ENCODE measurements around the gene PTBP1. TPM values are rescaled to one million over a fixed set of nuclear protein-coding genes. Genes with fewer than 3 reads are reported as not detected.

PTBP1 gene
- total RNA-seq, 1 donor from 2014 or later: 237 TPM

DNA sequence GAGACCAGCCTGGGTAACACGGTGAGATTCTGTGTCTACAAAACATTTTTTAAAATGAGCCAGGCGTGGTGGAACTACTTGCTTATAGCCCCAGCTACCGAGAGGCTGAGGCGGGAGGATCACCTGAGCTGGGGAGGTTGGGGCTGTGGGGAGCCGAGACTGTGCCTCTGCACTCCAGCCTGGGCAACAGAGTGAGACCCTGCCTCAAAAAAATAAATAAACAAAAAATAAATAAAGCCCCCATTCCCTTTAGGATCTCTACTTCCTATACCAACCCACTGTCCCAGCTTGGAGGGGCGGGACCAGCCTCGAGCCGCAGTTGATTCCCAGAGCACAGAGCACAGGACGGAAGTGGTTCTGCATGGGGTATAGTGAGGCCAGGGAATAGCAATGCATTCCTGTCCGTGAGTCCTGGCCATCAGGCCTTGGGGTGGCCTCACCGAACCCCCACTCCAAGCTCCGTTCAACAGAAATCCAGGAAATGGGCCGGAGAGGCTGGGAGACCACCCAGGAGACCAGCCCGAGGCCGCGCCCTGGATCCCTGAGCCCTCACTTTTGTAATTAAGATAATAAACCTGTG lies 4.9 kb upstream of the PTBP1 start:
- H3K27me3 Mint-ChIP-seq (ENCODE audit: insufficient read depth, low read depth): peaks cover 13% of the 10 kb centered on the region
- H3K36me3 ChIP-seq: no peaks in the 10 kb centered on the region
- no peak overlapping the region for H3K4me2 ChIP-seq
- DNase-seq (ENCODE audit: low spot score): no peak
- H3K36me3 Mint-ChIP-seq: no peaks in the 10 kb centered on the region
- no peaks in the 10 kb centered on the region for H3K27me3 ChIP-seq
- peaks cover 32% of the 10 kb centered on the region for H3K4me1 Mint-ChIP-seq
- H3K27ac Mint-ChIP-seq: no peak overlapping the region
- H3K4me1 ChIP-seq: peaks cover 16% of the 10 kb centered on the region
- TF ChIP-seq, protein P1, sequence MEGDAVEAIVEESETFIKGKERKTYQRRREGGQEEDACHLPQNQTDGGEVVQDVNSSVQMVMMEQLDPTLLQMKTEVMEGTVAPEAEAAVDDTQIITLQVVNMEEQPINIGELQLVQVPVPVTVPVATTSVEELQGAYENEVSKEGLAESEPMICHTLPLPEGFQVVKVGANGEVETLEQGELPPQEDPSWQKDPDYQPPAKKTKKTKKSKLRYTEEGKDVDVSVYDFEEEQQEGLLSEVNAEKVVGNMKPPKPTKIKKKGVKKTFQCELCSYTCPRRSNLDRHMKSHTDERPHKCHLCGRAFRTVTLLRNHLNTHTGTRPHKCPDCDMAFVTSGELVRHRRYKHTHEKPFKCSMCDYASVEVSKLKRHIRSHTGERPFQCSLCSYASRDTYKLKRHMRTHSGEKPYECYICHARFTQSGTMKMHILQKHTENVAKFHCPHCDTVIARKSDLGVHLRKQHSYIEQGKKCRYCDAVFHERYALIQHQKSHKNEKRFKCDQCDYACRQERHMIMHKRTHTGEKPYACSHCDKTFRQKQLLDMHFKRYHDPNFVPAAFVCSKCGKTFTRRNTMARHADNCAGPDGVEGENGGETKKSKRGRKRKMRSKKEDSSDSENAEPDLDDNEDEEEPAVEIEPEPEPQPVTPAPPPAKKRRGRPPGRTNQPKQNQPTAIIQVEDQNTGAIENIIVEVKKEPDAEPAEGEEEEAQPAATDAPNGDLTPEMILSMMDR (IDR thresholded peaks at IDR 0.05): no peak
- TF ChIP-seq EZH2 (IDR thresholded peaks at IDR 0.05) (no peak), EZH2phosphoT487 (IDR thresholded peaks at IDR 0.05) (no peak)
- no peak overlapping the region for H3K4me3 ChIP-seq
- H3K4me3 Mint-ChIP-seq: no peak overlapping the region
- no peak overlapping the region for H3K9ac ChIP-seq
- H3K27ac ChIP-seq: peak overlapping the region; percentile 29
- H3K79me2 ChIP-seq (ENCODE audit: low read depth): no peaks in the 10 kb centered on the region
- peaks cover 36% of the 10 kb centered on the region for H3F3A ChIP-seq (ENCODE audit: low read depth)
- no peaks in the 10 kb centered on the region for H4K20me1 ChIP-seq (ENCODE audit: low read depth)
- H2AFZ ChIP-seq (replicated peaks): no peak overlapping the region
- H3K9me3 ChIP-seq (ENCODE audit: low read depth): no peaks in the 10 kb centered on the region
- H3K9me3 Mint-ChIP-seq: no peaks in the 10 kb centered on the region

DNA sequence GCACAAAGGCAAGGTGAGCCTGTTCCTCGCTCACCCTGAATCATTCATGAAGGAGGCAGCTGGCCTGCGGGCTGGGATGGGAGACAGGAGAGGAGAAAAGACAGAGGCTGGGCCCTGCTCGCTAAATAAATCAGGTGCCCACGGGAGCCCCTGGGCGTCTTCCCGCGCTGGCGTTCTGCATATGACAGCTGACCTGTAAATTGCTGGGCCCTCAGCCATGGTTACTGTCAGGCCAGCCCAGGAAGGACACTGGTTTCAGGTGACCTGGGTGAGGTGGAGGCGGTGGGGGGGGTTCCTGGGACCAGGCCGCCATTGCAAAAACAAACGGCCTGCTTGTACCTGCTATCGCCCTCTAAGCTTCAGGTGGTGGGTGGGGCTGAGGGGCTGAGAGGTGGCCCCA lies 3.4 kb upstream of the PTBP1 start:
- no peak overlapping the region for H3K27ac ChIP-seq
- no peak for DNase-seq (ENCODE audit: low spot score)
- H3K4me1 ChIP-seq: peaks cover 12% of the 10 kb centered on the region
- H3F3A ChIP-seq (ENCODE audit: low read depth): peaks cover 33% of the 10 kb centered on the region
- peaks cover 25% of the 10 kb centered on the region for H3K4me1 Mint-ChIP-seq
- TF ChIP-seq EZH2phosphoT487 (IDR thresholded peaks at IDR 0.05) (no peak), EZH2 (IDR thresholded peaks at IDR 0.05) (no peak)
- TF ChIP-seq, protein P1 (IDR thresholded peaks at IDR 0.05): no peak
- H3K27me3 ChIP-seq: no peaks in the 10 kb centered on the region
- no peaks in the 10 kb centered on the region for H3K9me3 ChIP-seq (ENCODE audit: low read depth)
- H4K20me1 ChIP-seq (ENCODE audit: low read depth): peaks cover 10% of the 10 kb centered on the region
- H3K9ac ChIP-seq: no peak overlapping the region
- H3K4me2 ChIP-seq: no peak overlapping the region
- H3K79me2 ChIP-seq (ENCODE audit: low read depth): peaks cover 10% of the 10 kb centered on the region
- H3K36me3 ChIP-seq: no peaks in the 10 kb centered on the region
- H3K27me3 Mint-ChIP-seq (ENCODE audit: insufficient read depth, low read depth): peaks cover 12% of the 10 kb centered on the region
- no peak overlapping the region for H2AFZ ChIP-seq (replicated peaks)
- no peak overlapping the region for H3K4me3 ChIP-seq
- no peak overlapping the region for H3K4me3 Mint-ChIP-seq
- H3K27ac Mint-ChIP-seq: no peak overlapping the region
- H3K9me3 Mint-ChIP-seq: no peaks in the 10 kb centered on the region
- peaks cover 2% of the 10 kb centered on the region for H3K36me3 Mint-ChIP-seq

DNA sequence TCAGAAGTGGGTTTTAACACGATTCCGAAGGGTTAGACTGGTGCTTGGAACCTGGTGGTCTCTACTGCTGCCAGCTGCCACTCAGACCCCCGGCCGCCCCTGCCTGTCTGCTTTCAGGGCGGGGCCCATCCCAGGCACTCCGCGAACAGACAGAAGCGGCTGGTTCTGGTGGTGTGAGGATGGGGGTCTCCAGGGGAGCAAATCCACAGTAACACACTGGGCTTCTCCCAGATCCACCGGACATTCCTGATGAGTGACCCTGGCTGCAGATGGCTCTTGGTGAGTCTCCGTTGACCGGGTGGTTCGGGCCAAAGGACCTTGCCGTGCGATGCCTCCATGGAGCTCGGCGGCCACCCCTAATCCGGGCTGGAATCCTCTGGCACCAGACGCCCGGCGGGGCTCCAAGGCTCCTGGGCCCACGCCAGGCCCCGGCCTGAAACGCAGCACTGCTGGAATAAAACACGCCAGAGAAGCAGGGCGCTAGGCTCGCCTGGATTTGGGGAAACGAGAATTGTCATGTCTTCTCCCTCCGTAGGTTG lies 2.1 kb upstream of the PTBP1 start:
- peaks cover 24% of the 10 kb centered on the region for H3K79me2 ChIP-seq (ENCODE audit: low read depth)
- H3K4me3 ChIP-seq: no peak overlapping the region
- Mint-ChIP-seq H3K36me3 (peaks cover 3% of the 10 kb centered on the region), H3K4me3 (peak overlapping the region; percentile 70), H3K9me3 (no peaks in the 10 kb centered on the region), H3K4me1 (peaks cover 25% of the 10 kb centered on the region), H3K27ac (no peak overlapping the region), H3K27me3 (ENCODE audit: insufficient read depth, low read depth) (peaks cover 9% of the 10 kb centered on the region)
- no peak overlapping the region for H2AFZ ChIP-seq (replicated peaks)
- no peaks in the 10 kb centered on the region for H3K36me3 ChIP-seq
- DNase-seq (ENCODE audit: low spot score): no peak
- no peak overlapping the region for H3K4me2 ChIP-seq
- no peak overlapping the region for H3K9ac ChIP-seq
- no peak overlapping the region for H3K27ac ChIP-seq
- peaks cover 23% of the 10 kb centered on the region for H4K20me1 ChIP-seq (ENCODE audit: low read depth)
- H3K9me3 ChIP-seq (ENCODE audit: low read depth): no peaks in the 10 kb centered on the region
- no peaks in the 10 kb centered on the region for H3K27me3 ChIP-seq
- H3K4me1 ChIP-seq: peaks cover 13% of the 10 kb centered on the region
- H3F3A ChIP-seq (ENCODE audit: low read depth): peaks cover 30% of the 10 kb centered on the region
- TF ChIP-seq EZH2 (IDR thresholded peaks at IDR 0.05): no peak
- TF ChIP-seq, protein P1 (IDR thresholded peaks at IDR 0.05): no peak
- TF ChIP-seq EZH2phosphoT487 (IDR thresholded peaks at IDR 0.05): no peak

Measured in neural progenitor cell (in vitro differentiated cells).